Suppressor macrophage treated with lipopolysaccharide for 4 hours (primary cell): ENCODE data around the gene CENPV.
"Not testable (repeated sequence)": the region's sequence is repeated elsewhere in the genome, so short reads cannot be mapped to it uniquely, and the experiment has no call there.

Experiments used
- DNase-seq: peaks from one replicate; pipeline ENCODE4 v3.0.0-alpha.2; 2020

CENPV gene

GRCh38 chr17:16312061-16312460 lies 41.2 kb downstream of the CENPV start:
- DNase-seq: not testable (repeated sequence)

- DNase-seq: no peak
Measured at GRCh38 chr17:16306211-16306610, 47.1 kb downstream of the CENPV start.

- peak; percentile 6 for DNase-seq
Measured at GRCh38 chr17:16304830-16305229, 48.4 kb downstream of the CENPV start.

GRCh38 chr17:16302856-16303255 lies 50.4 kb downstream of the CENPV start:
- no peak for DNase-seq

- DNase-seq: no peak
Measured at GRCh38 chr17:16301963-16302855, 51.1 kb downstream of the CENPV start.

GRCh38 chr17:16300554-16300953 lies 52.7 kb downstream of the CENPV start:
- no peak for DNase-seq

- no peak for DNase-seq
Measured at GRCh38 chr17:16298140-16298662, 55.1 kb downstream of the CENPV start.

GRCh38 chr17:16297367-16298139 lies 55.7 kb downstream of the CENPV start:
- no peak for DNase-seq

- DNase-seq: not testable (repeated sequence)
Measured at GRCh38 chr17:16296072-16296471, 57.2 kb downstream of the CENPV start.

GRCh38 chr17:16294560-16294959 lies 58.7 kb downstream of the CENPV start:
- no peak for DNase-seq

GRCh38 chr17:16293931-16294330 lies 59.3 kb downstream of the CENPV start:
- no peak for DNase-seq
